Measurements from ENCODE around the gene ABCB4. TPM values are rescaled to one million over a fixed set of nuclear protein-coding genes. Genes with fewer than 3 reads are reported as not detected.

The ABCB4 gene
- total and polyA plus RNA-seq, 2 of the 8 experiments (the other 6 are each of a cell fraction or from before 2014, with no cell fraction given), result 0.54 to 0.60 TPM

DNA sequence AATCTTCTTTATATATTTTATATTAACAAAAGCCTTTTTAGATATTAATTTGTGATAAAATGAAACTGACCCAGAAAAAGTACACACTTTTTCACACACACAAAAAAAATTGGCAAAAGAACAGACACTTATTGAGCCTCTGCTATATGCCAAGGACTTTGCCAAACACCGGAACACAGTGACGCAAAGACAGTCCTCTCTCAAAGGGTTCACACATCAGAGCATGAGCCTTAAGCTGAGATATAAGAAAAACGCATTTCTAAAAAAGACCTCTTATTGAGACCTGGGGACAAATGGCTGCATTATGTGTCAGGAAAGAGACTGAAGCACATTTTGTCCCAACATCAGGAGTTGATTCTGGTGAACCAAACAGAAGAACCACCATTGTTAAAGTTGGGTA is 24.0 kb upstream of the ABCB4 start:
- no peak for DNase-seq (ENCODE audit: low read depth in 1 of 2, low spot score in 2 of 2)

More for the DNA sequence above, 24.0 kb upstream of the ABCB4 start:
- no peak overlapping the region for H3K27ac ChIP-seq (ENCODE audit: low read depth, low read length)
- no peak overlapping the region for H2BK15ac ChIP-seq (ENCODE audit: low read length)
- H2BK120ac ChIP-seq (replicated peaks; ENCODE audit: low read depth, low read length), result no peak overlapping the region
- no peak overlapping the region for H3K23ac ChIP-seq (ENCODE audit: insufficient read length)
- POLR2A ChIA-PET (ENCODE audit: partially characterized antibody), result no interaction called here
- no peak overlapping the region for H3K4me3 ChIP-seq (ENCODE audit: extremely low read depth in 1 of 4, insufficient read depth in 2 of 4, low read depth in 3 of 4, low read length in 4 of 4)
- CTCF ChIA-PET (ENCODE audit: partially characterized antibody), result no interaction called here
- no peak overlapping the region for H3K18ac ChIP-seq (ENCODE audit: extremely low read depth, low read length)
- no peaks in the 10 kb centered on the region for H4K20me1 ChIP-seq (replicated peaks in 1 of 2; ENCODE audit: control insufficient read depth in 1 of 2, insufficient read depth in 2 of 2, low read length in 2 of 2)
- no peaks in the 10 kb centered on the region for H3K23me2 ChIP-seq (ENCODE audit: low read depth, low read length)
- no peak overlapping the region for H4K91ac ChIP-seq (replicated peaks; ENCODE audit: insufficient read length, low read length)
- no peak overlapping the region for H2BK20ac ChIP-seq (ENCODE audit: low read length)
- no peaks in the 10 kb centered on the region; a peak in 1 of 8 replicates for H3K36me3 ChIP-seq (ENCODE audit: control insufficient read depth in 2 of 4, insufficient read depth in 4 of 4, low read length in 3 of 4)
- H3K27me3 ChIP-seq (replicated peaks in 1 of 4; ENCODE audit: control insufficient read depth in 3 of 4, extremely low read depth in 1 of 4, insufficient read depth in 3 of 4, low read length in 3 of 4), result no peaks in the 10 kb centered on the region
- no peak overlapping the region for H3K14ac ChIP-seq (ENCODE audit: insufficient read length)
- no peak overlapping the region for H2AFZ ChIP-seq (ENCODE audit: low read length)
- H3K79me2 ChIP-seq (ENCODE audit: control insufficient read depth in 1 of 2, insufficient read depth in 2 of 2, low read length in 2 of 2), result no peaks in the 10 kb centered on the region
- no peak overlapping the region for H3K4me2 ChIP-seq (ENCODE audit: insufficient read depth in 1 of 2, low read depth in 2 of 2, low read length in 2 of 2)
- no peak overlapping the region for H2BK12ac ChIP-seq (ENCODE audit: low read depth, low read length)
- no peak overlapping the region for H4K8ac ChIP-seq (ENCODE audit: extremely low read depth, insufficient read depth, low read length)
- no peak overlapping the region for H3K9ac ChIP-seq (replicated peaks in 1 of 4; ENCODE audit: extremely low read depth in 1 of 4, low read depth in 3 of 4, low read length in 3 of 4)
- H3K56ac ChIP-seq (replicated peaks; ENCODE audit: insufficient read length, low read depth, low read length), result no peak overlapping the region
- no peaks in the 10 kb centered on the region for H3K4me1 ChIP-seq (replicated peaks in 1 of 4; ENCODE audit: control insufficient read depth in 3 of 4, insufficient read depth in 4 of 4, low read length in 3 of 4)
- H4K5ac ChIP-seq (ENCODE audit: insufficient read length, low read depth, low read length), result no peak overlapping the region
- no peak for TF ChIP-seq SIN3A (conservative IDR thresholded peaks at IDR 0.05 in 1 of 2, IDR thresholded peaks at IDR 0.05 in 1 of 2; ENCODE audit: low read depth in 1 of 2, low read length in 2 of 2)
- TF ChIP-seq BACH1 (IDR thresholded peaks at IDR 0.05; ENCODE audit: low read length), result no peak
- no peak for TF ChIP-seq KDM4A (IDR thresholded peaks at IDR 0.05; ENCODE audit: low read depth, low read length, severe bottlenecking)
- no peak for TF ChIP-seq ASH2L (IDR thresholded peaks at IDR 0.05; ENCODE audit: low read length)
- TF ChIP-seq JUND (IDR thresholded peaks at IDR 0.05; ENCODE audit: low read length), result no peak
- TF ChIP-seq EGR1 (IDR thresholded peaks at IDR 0.05; ENCODE audit: borderline replicate concordance, low read depth, low read length), result no peak
- TF ChIP-seq KDM1A (IDR thresholded peaks at IDR 0.05; ENCODE audit: borderline replicate concordance, low read length), result no peak
- no peaks in the 10 kb centered on the region for H3K9me3 ChIP-seq (ENCODE audit: insufficient read depth in 2 of 2, low read depth in 1 of 2, low read length in 1 of 2)
- H2AK5ac ChIP-seq (ENCODE audit: low read depth, low read length), result no peak overlapping the region
- 96% methylated on average over 3 of the region's 3 CpGs; no CpG with 5 or more reads in 1 of the 2 experiments for WGBS, 2 experiments (ENCODE audit: extremely low coverage in 1 of 2, insufficient coverage in 1 of 2, insufficient read length in 1 of 2, insufficient replicate concordance in 2 of 2, low coverage in 1 of 2, low lambda C conversion rate in 2 of 2, missing lambda C conversion rate in 1 of 2)
- no peak for FAIRE-seq
- H2BK5ac ChIP-seq (ENCODE audit: low read depth, low read length), result no peak overlapping the region
- no peak overlapping the region for H3K4ac ChIP-seq (replicated peaks; ENCODE audit: insufficient read length, low read depth, low read length)
- H3K79me1 ChIP-seq (ENCODE audit: low read depth, low read length), result no peaks in the 10 kb centered on the region
